Omental fat pad (tissue), 4 donors: ENCODE measurements around the gene HSD11B2. TPM values are rescaled to one million over a fixed set of nuclear protein-coding genes. Genes with fewer than 3 reads are reported as not detected.

ENCODE experiments used
- ATAC-seq: fragments of 150-250 bp; one replicate; pipeline ENCODE4 v1.9.1; 2016; ENCODE audit warnings: mild to moderate bottlenecking, moderate library complexity; ENCODE audit not compliant: low FRiP score
- DNase-seq: peaks from one replicate; pipeline ENCODE4 v3.0.0-alpha.2; 2019; ENCODE audit warnings: low spot score
- total RNA-seq, 4 donors: library from RNA; depleted of rRNA; stranded (reverse); fragments of >200 nt; gene quantifications; one replicate each; pipeline ENCODE4 v1.1.0, GENCODE V29; 2016
- TF ChIP-seq, protein P1 (sequence below), 3 donors: fragments of 450-650 bp; IDR thresholded peaks; one replicate each; pipeline ENCODE4 v1.5.1; 2016 to 2017; ENCODE audit warnings: antibody characterized with exemption in 3 of 3, mild to moderate bottlenecking in 3 of 3, moderate library complexity in 2 of 3

HSD11B2 gene
- total RNA-seq, 4 donors from 2014 or later, result 1.7 to 2.7 (median 2.0) TPM; not detected in 1

- TF ChIP-seq, protein P1, sequence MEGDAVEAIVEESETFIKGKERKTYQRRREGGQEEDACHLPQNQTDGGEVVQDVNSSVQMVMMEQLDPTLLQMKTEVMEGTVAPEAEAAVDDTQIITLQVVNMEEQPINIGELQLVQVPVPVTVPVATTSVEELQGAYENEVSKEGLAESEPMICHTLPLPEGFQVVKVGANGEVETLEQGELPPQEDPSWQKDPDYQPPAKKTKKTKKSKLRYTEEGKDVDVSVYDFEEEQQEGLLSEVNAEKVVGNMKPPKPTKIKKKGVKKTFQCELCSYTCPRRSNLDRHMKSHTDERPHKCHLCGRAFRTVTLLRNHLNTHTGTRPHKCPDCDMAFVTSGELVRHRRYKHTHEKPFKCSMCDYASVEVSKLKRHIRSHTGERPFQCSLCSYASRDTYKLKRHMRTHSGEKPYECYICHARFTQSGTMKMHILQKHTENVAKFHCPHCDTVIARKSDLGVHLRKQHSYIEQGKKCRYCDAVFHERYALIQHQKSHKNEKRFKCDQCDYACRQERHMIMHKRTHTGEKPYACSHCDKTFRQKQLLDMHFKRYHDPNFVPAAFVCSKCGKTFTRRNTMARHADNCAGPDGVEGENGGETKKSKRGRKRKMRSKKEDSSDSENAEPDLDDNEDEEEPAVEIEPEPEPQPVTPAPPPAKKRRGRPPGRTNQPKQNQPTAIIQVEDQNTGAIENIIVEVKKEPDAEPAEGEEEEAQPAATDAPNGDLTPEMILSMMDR (IDR thresholded peaks at IDR 0.05), result no peak
- no peak for DNase-seq
Measured at GRCh38 chr16:67466581-67466980, 35.7 kb downstream of the HSD11B2 start.

DNA sequence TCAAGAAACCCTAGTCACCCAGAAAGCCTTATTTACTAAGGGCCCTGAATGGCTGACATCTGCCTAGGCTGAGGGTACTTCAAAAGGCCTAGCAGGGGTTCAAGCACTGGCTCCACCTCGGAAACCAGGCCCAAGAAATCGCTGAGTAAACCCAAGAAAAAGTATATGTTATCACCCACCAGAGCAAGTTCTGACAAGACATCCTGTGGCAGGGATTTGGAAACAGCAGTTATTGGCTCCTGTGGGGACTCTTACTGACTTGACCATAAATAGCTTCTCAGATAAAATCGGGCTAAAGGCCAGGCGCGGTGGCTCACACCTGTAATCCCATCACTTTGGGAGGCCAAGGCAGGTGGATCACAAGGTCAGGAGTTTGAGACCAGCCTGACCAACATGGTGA lies 37.8 kb downstream of the HSD11B2 start:
- TF ChIP-seq, protein P1 (IDR thresholded peaks at IDR 0.05), result no peak
- no peak for ATAC-seq
- no peak for DNase-seq

More at GRCh38 chr16:67466581-67466980, 35.7 kb downstream of the HSD11B2 start:
- no peak for ATAC-seq

DNA sequence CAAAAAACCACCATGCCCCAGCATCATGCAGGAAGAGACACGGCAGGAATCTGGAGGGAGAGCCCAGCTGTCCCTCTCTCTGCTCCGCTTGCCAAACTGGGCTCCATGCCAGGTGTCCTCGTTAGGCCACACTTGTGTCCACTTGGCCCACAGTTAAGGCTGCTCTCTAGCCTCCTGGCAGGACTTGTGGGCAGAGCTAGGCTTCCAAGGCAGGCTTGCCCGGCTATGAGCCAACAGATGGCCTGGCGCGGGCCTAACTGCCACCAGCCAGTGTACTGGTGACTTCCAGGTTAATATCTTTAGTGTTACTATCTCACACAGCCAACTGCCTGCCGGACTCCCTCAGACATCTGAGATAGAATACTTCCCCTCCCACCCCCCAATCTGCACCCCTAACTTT lies 39.4 kb downstream of the HSD11B2 start:
- ATAC-seq (no peak), DNase-seq (no peak)
- TF ChIP-seq, protein P1 (IDR thresholded peaks at IDR 0.05), result no peak

DNA sequence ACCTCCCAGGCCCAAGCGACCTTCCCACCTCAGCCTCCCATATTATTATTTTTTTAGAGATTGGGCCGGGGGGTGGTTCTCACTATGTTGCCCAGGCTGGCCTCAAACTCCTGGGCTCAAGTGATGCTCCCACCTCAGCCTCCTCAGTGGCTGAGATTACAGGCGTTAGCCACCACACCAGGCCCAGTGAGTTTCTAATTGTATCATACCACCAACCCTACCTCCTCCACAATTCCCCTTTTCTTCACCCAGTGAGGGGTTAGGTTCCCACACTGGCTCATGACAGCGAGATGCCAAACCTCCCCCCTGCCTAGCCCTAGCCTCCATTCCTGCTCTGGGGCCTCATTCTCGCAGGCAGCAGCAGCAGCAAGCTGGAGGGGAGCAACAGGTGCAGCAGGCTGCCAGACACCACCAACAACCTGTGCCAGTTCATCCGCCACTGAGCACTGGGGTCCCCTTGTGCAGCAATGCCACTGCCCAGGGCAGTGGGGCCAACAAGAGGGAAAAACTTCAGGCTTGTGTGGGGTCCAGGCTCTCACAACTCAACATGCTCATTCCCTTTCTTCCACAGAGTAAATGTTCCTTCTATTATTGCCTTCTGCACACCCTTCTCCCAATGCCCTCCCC lies 41.0 kb downstream of the HSD11B2 start:
- DNase-seq, result no peak
- no peak for ATAC-seq
- TF ChIP-seq, protein P1 (IDR thresholded peaks at IDR 0.05), result no peak

DNA sequence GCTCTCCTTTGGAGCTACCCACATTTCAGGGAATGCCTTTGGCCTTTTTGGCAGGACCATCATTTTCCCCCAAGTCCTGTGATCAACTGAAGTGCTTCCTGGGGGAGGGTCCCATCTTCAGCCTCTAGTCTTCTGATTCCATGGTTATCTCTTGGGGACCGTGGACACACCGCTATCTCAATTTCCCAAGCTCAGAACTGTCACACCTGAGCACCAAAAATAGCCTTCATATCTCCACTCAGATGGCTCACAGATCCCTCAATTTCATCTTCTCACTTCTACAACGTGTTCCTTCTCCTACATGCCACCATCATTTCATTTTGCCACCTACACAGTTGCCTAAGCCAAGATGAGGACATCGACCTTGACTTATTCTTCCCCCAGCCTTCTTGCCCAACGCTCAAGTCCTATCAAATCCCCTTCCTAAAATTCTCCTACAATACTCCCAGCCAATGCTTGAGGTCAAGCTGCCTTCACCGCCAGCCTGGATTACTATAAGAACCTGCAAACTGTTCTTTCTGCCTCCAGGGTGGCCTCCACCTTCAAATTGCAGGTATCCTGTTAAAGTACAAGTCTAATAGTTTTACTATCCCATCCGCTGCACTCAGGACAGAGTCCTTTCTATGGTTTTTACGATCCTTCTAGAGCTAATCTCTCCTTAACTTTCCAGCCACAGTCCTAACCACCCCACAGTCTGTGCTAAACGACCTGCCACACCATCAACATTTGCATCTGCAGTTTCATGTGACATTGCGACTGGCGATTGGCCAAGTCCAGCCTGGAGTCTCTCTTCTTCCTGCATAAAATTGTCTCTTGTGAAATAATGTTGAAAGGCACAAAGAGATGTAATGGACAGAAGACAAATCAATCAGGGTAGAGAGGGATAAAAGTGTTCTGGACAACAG lies 43.9 kb downstream of the HSD11B2 start:
- ATAC-seq (no peak), DNase-seq (no peak)
- TF ChIP-seq, protein P1 (IDR thresholded peaks at IDR 0.05), result no peak

DNA sequence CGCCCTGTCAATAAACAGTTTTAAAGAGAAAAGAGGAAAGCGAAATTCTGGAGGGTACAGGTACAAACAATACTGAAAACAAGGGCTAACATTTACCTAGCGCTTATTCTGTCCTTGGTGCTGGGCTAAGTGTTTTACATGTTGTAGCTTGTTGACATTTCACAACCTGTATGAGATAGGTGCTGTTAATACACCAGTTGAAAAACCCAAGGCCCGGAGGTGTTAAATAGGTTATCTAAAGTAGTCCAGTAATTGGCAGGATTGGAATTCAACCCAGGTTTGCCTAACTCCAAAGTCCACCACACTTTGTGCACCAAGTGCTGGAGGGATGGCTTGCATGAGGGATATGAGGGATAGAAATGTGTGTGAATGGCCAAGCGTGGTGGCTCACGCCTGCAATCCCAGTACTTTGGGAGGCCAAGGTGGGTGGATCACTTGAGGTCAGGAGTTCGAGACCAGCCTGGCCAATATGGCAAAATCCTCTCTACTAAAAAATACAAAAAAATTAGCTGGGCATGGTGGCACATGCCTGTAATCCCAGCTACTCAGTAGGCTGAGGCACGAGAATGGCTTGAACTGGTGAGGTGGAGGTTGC lies 47.1 kb downstream of the HSD11B2 start:
- ATAC-seq (no peak), DNase-seq (no peak)
- TF ChIP-seq, protein P1 (IDR thresholded peaks at IDR 0.05), result no peak
